HG03280 (cell line): ENCODE measurements around the gene MT1F.
"Not testable (repeated sequence)": the region's sequence is repeated elsewhere in the genome, so short reads cannot be mapped to it uniquely, and the experiment has no call there.

ENCODE experiments used
- ATAC-seq: cut with Tn5 transposase; IDR thresholded peaks from one replicate; pipeline ENCODE4 v1.9.1; 2021; ENCODE audit warnings: mild to moderate bottlenecking, moderate library complexity; ENCODE audit not compliant: unreplicated experiment

Gene MT1F

GRCh38 chr16:56657555-56658326, at the start of gene MT1F:
TSS of gene MT1F (plus strand) at chr16:56657959. CDS start at chr16:56658059, 100 bp downstream.
- no peak for ATAC-seq

DNA sequence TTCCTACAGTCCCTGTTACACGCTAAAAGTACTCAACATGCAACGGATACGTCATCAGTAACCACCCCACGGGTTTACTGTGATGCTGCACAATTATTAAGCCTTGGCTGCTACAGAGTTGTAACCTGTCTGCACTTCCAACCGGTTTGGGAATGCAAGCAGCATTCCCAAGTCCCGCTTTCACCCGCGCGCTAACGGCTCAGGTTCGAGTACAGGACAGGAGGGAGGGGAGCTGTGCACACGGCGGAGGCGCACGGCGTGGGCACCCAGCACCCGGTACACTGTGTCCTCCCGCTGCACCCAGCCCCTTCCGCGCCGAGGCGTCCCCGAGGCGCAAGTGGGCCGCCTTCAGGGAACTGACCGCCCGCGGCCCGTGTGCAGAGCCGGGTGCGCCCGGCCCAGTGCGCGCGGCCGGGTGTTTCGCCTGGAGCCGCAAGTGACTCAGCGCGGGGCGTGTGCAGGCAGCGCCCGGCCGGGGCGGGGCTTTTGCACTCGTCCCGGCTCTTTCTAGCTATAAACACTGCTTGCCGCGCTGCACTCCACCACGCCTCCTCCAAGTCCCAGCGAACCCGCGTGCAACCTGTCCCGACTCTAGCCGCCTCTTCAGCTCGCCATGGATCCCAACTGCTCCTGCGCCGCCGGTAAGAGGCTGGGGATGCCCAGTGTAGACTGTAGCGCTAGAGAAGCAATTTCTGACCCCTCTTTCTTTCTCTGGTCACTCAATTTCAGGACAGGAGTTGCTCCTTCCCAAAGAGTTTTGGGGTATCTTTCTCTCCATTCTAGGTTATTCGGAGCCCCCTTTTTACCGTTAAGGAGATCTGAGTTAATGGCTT, 49.5 kb upstream of the MT1F start, which contains the start of gene MT2A:
Gene MT2A (plus strand): TSS at position 542 of the 833 bp plus-strand sequence. CDS start 72 bp downstream, at position 614.
- peak; percentile 85 for ATAC-seq

- ATAC-seq, result no peak
Measured at GRCh38 chr16:56608876-56609462, 48.8 kb upstream of the MT1F start.

GRCh38 chr16:56609463-56609921, 48.3 kb upstream of the MT1F start:
- ATAC-seq, result peak; percentile 35

GRCh38 chr16:56610017-56610608, 47.6 kb upstream of the MT1F start:
- no peak for ATAC-seq

- ATAC-seq, result no peak
Measured at GRCh38 chr16:56610609-56611111, 47.1 kb upstream of the MT1F start.

DNA sequence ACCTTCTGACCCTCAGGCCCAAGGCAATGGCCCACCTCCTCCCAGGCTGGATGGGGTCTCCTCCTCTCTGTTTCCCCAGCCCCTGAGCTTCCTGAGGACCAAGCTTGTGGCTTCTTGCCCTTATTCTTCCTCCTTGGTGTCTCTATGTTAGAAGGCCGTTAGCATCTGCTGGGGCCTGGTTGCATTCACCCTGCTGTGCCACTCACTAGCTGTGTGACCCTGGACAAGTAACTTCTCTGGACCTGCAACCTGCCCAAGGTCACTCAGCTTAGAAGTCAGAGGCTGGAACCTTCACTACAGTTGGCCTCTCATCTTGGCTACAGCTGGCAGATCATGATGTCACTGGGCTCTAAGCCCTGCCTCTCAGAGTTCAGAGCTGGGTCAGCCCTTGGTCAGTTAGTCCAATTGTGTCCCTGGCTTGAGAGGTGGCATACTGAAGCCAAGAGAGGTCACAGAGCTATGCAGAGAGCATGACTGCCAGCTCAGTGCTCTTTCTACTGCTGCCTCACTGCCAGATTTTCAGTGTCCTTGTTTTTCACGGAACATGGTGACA, 46.4 kb upstream of the MT1F start:
- no peak for ATAC-seq

DNA sequence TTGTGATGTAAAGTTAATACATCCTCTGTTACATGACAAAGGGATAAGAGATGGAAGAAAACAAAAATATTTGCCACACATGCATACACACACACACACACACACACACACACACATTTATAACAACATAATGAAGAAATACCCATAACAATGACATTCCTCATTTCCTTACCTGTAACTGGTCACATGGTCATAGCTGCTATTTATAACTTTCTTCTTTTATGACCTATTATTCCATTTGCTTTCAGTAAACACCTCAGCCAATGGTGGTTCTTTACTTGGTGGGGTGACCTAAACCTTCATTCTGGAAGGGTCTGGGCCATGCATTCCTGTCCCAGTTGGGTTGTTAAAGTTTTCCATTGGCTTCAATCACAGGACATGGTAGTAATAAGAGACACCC, 44.1 kb upstream of the MT1F start:
- no peak for ATAC-seq

DNA sequence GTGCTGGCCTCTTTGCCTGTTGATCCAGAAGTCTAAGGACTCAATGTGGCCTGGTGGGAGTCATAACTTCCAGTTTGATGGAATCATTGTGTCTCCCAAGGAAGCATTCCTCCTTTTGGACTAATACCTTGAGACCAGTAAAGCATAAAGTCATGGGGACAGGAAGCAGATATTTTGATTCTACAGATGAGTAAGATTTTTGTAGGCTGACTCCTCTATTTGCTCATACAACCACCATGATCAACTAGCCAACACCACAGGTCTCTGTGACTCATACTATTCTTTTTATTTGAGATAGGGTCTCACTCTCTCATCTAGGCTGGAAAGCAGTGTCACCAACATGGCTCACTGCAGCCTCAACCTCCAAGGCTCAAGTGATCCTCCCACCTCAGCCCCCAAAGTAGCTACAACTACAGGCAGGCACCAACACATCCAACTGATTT, 43.2 kb upstream of the MT1F start:
- no peak for ATAC-seq

GRCh38 chr16:56615353-56615752, 42.4 kb upstream of the MT1F start:
- no peak for ATAC-seq

GRCh38 chr16:56616608-56617211, 41.0 kb upstream of the MT1F start:
- ATAC-seq, result no peak

DNA sequence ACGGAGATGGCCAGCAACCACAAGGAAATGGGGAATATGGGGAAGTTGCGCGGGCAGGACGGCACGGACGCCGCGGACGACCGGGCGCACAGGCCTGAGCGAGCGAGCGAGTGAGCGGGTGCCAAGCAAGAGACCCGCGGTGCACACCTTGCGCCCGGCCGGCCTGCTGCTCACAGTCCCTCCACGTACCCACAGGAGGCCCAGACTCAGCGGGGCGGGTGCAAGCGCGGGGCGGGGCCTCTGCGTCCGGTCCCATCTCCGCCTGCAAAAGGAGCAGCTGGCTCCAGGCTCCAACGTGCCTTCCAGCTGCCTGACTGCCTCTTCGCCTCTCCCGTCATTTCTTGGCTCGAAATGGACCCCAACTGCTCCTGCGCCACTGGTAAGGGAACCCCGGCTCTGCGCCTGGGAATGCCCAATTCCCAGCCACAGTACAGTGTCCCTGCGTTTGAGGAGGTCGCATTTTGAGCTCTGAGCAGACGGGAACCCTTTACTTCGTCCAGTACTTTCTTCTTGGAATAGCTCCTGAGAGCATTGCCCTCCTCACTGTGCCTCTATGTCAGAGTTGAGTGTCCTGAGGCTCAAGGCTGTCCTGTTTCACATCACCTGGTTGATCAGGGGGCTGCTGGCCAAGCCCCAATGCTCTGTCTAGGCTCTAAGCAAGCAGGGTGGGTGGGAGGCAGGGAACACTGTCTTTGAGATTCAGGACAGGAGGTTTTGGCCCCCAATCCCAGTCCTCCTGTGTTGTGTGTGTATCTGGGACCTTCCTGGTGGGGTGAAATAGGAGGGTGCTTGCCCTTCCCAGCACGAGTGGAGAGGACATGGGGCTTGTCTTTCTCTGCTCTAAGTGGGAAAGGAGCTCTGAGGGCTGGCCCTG, 40.3 kb upstream of the MT1F start:
- no peak for ATAC-seq

GRCh38 chr16:56618138-56618537, 39.6 kb upstream of the MT1F start:
- ATAC-seq, result no peak

DNA sequence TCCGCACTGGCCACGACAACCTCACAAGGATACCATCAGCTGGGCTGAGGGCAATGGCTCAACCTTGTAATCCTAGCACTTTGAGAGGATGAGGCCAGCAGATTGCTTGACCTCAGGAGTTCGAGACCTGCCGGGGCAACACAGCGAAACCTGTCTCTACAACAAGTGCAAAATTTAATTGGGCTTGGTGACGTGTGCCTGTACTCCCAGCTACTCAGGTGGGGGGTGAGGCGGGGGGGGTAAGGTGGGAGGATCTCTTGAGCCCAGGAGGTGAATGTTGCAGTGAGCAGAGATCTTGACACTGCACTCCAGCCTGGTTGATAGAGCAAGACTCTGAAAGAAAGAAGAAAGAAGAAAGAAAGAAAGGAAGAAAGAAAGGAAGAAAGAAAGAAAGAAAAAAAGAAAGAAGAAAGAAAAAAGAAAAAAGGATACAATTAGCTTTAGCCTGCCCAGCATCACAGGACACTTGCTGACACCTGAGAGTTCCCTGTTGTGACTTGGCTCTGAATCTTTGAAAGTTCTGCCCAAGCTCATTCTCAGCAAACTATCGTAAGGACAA, 37.3 kb upstream of the MT1F start:
- no peak for ATAC-seq

DNA sequence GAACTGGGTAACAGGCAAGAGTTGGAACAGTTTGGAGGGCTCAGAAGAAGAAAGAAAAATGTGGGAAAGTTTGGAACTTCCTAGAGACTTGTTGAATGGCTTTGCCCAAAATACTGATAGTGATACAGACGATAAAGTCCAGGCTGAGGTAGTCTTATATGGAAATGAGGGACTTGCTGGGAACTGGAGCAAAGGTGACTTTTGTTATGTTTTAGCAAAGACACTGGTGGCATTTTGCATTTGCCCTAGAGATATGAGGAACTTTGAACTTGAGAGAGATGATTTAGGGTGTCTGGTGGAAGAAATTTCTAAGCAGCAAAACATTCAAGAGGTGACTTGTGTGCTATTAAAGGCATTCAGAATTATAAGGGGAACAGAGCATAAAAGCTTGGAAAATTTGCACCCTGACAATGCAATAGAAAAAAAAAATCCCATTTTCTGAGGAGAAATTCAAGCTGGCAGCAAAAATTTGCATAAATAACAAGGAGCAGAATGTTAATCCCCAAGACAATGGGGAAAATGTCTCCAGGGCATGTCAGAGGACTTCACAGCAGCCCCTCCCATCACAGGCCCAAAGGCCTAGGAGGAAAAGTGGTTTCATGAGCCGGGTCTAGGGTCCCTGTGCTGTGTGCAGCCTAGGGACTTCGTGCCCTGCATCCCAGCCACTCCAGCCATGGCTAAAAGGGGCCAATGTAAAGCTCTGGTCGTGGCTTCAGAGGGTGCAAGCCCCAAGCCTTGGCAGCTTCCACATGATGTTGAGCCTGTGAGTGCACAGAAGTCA, 35.9 kb upstream of the MT1F start:
- not testable (repeated sequence) for ATAC-seq

DNA sequence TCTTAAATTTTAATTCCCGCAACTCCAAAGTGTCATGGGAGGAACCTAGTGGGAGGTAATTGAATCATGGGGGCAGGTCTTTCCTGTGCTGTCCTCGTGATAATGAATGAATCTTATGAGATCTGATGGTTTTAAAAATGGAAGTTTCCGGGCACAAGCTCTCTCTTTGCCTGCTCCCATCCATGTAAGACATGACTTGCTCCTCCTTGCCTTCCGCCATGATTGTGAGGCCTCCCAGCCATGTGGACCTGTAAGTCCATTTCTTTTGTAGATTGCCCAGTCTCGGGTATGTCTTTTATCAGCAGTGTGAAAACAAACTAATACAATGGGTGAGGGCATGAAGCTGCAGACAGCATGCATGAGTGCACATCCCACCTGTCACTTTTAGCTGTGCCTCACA, 34.6 kb upstream of the MT1F start:
- not testable (repeated sequence) for ATAC-seq

DNA sequence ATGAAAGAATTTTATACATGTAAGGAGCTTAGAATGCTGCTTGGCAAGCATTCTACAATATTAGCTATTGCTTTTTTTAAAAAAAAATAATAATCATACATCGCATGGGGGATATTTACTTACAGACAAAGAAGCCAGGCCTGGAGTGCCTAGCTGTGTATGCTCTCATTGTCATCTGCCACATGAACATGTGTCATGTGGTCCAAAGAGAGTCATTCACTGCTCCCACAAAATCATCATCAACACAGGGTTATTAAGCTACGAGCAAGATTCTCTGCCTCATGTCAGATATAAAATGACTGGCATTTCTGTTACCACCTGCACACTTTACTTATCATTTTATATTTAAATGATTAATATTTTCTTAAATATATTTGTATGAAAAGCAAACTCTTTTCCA, 34.1 kb upstream of the MT1F start:
- ATAC-seq, result no peak
